Measurements from ENCODE around the gene DRC1.

The DRC1 gene

DNA sequence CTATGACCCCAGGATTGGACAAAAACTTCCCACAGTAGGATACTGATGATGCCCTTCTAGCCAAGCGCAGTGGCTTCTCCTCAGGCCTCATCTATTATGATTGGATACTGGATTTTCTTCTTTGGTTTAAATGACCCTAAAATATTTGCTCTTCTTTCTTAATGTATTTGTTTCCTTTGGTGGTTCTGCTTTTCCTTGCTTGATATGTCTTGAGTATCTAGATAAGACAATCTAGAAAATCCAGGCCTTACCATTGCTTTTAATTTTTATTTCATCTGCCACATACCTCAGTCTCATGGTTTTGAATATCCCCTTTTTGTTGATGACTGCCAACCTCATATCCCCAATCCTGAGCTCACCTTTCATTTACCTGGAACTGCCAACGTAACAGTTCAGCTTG, 40.6 kb downstream of the DRC1 start:
- POLR2A ChIA-PET: no interaction called here
- H3K4me3 ChIP-seq (ENCODE audit: low read depth, low read length): no peak overlapping the region
- DNase-seq (ENCODE audit: low read depth, low spot score): no peak
- CTCF ChIA-PET: no interaction called here
- TF ChIP-seq, protein P1, sequence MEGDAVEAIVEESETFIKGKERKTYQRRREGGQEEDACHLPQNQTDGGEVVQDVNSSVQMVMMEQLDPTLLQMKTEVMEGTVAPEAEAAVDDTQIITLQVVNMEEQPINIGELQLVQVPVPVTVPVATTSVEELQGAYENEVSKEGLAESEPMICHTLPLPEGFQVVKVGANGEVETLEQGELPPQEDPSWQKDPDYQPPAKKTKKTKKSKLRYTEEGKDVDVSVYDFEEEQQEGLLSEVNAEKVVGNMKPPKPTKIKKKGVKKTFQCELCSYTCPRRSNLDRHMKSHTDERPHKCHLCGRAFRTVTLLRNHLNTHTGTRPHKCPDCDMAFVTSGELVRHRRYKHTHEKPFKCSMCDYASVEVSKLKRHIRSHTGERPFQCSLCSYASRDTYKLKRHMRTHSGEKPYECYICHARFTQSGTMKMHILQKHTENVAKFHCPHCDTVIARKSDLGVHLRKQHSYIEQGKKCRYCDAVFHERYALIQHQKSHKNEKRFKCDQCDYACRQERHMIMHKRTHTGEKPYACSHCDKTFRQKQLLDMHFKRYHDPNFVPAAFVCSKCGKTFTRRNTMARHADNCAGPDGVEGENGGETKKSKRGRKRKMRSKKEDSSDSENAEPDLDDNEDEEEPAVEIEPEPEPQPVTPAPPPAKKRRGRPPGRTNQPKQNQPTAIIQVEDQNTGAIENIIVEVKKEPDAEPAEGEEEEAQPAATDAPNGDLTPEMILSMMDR (IDR thresholded peaks at IDR 0.05; ENCODE audit: insufficient read depth, low read length, missing control alignments): no peak

DNA sequence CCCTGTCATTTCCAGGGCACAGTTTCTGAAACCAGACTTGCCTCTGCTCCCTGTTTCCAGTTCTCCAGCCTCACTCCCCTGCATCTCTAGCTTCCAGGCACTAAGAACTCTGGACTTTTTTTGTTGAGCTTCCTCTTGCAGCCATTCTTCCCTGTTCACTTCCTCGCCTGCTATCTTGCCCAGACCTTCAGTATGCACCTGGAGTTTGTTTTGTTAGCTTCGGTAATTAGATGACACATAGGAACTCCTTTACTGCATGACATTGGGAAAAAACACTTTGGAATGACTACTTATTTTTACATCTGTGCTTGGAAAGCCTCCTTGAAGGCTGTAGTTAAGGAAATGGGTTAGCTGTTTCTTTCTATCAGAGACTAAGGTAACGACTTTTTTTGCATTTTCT, 41.0 kb downstream of the DRC1 start:
- CTCF ChIA-PET: no interaction called here
- no peak for DNase-seq (ENCODE audit: low read depth, low spot score)
- TF ChIP-seq, protein P1 (IDR thresholded peaks at IDR 0.05; ENCODE audit: insufficient read depth, low read length, missing control alignments): no peak
- POLR2A ChIA-PET: no interaction called here
- H3K4me3 ChIP-seq (ENCODE audit: low read depth, low read length): no peak overlapping the region

DNA sequence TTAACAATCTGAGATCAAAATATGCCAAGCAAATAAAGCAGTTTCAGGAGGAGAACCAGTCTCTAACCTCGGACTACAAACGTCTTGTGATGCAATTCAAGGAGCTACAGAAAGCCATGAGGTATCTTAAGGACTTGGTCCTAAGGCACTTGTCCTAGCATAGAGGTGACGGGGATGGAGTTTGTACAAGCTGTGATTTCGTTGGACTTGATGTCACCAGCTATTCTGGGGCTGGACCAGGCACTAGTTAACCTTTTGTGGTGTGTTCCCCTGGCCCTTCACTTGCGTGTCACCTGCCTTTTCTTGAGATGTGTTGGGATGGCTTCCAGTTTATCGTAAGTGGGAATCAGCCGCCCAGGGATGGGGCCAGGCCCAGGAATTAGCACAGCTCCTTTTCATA, 42.5 kb downstream of the DRC1 start:
- CTCF ChIA-PET: no interaction called here
- no peak overlapping the region for H3K4me3 ChIP-seq (ENCODE audit: low read depth, low read length)
- POLR2A ChIA-PET: no interaction called here
- no peak for DNase-seq (ENCODE audit: low read depth, low spot score)
- TF ChIP-seq, protein P1 (IDR thresholded peaks at IDR 0.05; ENCODE audit: insufficient read depth, low read length, missing control alignments): no peak

DNA sequence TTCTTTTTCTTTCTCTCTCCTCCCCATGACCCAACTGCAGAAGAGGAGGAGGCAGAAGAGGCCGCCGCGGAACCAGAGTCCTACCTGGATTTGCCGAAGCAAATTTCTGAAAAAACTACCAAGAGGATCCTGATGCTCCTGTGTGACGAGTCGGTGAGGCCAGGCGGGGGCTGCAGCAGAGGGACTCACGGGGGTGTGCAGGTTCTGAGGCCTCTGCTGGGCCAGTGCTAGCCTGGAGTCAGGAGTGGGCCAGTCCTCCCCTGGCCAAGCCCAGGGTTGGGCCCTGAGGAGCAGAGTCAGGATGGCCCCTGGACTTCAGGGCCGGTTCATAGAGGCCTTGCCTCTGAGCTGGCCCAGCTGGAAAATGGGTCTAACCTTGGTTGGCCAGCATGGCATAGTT, 46.9 kb downstream of the DRC1 start:
- no peak for DNase-seq (ENCODE audit: low read depth, low spot score)
- TF ChIP-seq, protein P1 (IDR thresholded peaks at IDR 0.05; ENCODE audit: insufficient read depth, low read length, missing control alignments): no peak
- H3K4me3 ChIP-seq (ENCODE audit: low read depth, low read length): no peak overlapping the region
- ChIA-PET CTCF (no interaction called here), POLR2A (no interaction called here)

DNA sequence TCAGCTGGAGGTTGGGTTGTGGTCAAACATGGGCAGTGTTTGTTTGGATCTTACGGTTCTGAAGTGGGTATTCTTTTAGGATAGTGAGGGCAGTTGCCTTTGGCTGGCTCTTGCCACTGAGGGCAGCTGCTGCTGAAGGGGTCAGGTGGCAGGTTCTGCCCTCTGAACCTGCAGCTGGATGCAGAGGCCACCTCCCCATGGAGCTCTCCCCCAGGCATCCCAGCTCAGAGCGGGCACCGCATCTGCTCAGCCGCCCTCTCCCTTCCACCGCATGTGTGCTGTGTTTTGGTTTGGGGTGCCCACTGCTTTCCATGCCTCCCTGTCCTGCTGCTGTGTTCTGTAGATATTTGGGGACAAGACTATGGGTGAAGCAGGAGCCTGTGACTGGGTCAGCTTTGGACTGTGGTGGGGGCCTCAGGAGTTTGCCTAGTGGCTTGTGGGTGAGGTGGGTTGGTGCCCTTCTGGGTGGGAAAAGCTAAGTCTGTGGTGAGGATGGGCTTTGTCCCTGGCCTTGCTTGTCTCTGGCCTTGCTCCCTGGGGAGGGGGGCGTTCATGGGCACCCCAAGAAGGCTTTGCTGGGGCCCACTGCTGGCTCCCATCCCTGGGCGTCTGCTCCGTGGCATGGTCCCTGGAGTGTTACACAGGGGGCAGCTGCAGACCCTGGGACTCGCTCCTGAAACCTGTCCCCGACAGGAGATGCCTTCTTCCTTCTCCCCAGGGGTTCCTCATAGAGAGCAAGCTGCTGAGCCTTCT, 47.7 kb downstream of the DRC1 start:
- ChIA-PET POLR2A (no interaction called here), CTCF (interaction anchor here (1.2 to 2.4 kb wide), 2 partner anchors 11 to 13 kb away, joined by 3 to 8 read pairs; no protein-coding TSS in a partner anchor)
- DNase-seq (ENCODE audit: low read depth, low spot score): no peak
- TF ChIP-seq, protein P1 (IDR thresholded peaks at IDR 0.05; ENCODE audit: insufficient read depth, low read length, missing control alignments): no peak
- H3K4me3 ChIP-seq (ENCODE audit: low read depth, low read length): no peak overlapping the region

DNA sequence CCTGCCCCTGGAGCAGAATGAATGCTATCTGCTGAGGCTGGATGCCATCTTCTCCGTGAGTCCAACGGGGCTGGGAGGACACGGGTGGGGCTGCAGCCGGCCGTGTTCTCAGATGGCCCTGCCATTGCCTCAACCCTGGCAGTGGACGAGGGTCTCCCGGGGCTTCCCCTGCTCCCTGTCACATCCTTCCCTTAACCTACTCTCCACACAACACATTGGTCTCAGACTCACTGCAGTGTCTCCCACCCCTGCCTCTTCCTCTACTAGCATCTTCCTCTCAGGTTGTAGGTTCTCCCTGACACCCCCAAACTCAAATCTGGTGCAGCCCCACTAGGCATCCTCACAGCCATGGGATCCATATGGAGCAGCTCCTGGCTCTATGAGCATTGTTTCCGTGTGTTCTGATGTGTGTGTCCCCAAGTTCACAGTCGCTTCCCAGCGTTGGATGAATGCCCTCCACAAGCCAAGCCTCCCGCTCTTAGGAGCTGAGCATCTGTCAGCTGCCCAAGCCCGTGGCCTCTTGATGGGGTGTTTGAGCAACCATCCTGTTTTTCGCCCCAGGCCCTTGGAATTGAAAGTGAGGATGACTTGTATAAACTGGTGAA, 48.4 kb downstream of the DRC1 start:
- CTCF ChIA-PET: interaction anchor here (1.2 to 2.4 kb wide), 2 partner anchors 10 to 12 kb away, joined by 3 to 8 read pairs; no protein-coding TSS in a partner anchor
- TF ChIP-seq, protein P1 (IDR thresholded peaks at IDR 0.05; ENCODE audit: insufficient read depth, low read length, missing control alignments): no peak
- DNase-seq (ENCODE audit: low read depth, low spot score): no peak
- H3K4me3 ChIP-seq (ENCODE audit: low read depth, low read length): no peak overlapping the region
- POLR2A ChIA-PET: no interaction called here

Measured in AG04449 (cell line).